Cardiac fibroblast (primary cell): Measurements from ENCODE around the gene TCL1A.

Experiments used
- DNase-seq, 2 donors: peaks; one replicate each; pipeline versions ENCODE4 v3.0.0 to v3.0.0-alpha.2; 2010; ENCODE audit warnings: low read depth in 2 of 2
- H3K4me3 ChIP-seq, 2 donors: replicated peaks in 1 of 2; 1 replicate in 1 of 2; 2 replicates in 1 of 2; pipeline ENCODE4 v1.5.1; 2011; ENCODE audit warnings: low read depth in 2 of 2, low read length in 2 of 2, mild to moderate bottlenecking in 2 of 2, moderate library complexity in 1 of 2
- TF ChIP-seq, protein P1 (sequence below): IDR thresholded peaks from one replicate; pipeline ENCODE4 v1.5.1; 2011; ENCODE audit warnings: low read depth, mild to moderate bottlenecking, low read length, inconsistent platforms

The TCL1A gene

DNA sequence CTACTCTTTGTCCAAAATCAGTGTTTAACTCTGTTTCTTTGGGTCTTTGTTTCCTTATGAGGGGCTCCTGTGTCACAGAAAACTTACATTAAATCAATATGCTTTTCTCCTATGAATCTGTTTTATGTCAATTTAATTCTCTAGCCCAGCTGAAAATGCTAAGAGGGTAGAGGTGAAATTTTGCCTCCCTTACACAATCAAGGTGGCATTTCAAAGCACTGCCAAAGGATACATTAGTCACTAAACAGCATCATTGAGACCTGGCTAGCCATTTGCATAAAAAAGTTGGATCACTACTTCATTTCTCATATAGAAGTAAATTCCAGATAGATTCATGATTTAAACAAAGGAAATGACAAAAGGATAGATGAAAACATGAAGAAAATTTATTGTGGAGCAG is 15.6 kb downstream of the TCL1A start:
- TF ChIP-seq, protein P1, sequence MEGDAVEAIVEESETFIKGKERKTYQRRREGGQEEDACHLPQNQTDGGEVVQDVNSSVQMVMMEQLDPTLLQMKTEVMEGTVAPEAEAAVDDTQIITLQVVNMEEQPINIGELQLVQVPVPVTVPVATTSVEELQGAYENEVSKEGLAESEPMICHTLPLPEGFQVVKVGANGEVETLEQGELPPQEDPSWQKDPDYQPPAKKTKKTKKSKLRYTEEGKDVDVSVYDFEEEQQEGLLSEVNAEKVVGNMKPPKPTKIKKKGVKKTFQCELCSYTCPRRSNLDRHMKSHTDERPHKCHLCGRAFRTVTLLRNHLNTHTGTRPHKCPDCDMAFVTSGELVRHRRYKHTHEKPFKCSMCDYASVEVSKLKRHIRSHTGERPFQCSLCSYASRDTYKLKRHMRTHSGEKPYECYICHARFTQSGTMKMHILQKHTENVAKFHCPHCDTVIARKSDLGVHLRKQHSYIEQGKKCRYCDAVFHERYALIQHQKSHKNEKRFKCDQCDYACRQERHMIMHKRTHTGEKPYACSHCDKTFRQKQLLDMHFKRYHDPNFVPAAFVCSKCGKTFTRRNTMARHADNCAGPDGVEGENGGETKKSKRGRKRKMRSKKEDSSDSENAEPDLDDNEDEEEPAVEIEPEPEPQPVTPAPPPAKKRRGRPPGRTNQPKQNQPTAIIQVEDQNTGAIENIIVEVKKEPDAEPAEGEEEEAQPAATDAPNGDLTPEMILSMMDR = no peak
- H3K4me3 ChIP-seq = no peak overlapping the region
- no peak for DNase-seq

DNA sequence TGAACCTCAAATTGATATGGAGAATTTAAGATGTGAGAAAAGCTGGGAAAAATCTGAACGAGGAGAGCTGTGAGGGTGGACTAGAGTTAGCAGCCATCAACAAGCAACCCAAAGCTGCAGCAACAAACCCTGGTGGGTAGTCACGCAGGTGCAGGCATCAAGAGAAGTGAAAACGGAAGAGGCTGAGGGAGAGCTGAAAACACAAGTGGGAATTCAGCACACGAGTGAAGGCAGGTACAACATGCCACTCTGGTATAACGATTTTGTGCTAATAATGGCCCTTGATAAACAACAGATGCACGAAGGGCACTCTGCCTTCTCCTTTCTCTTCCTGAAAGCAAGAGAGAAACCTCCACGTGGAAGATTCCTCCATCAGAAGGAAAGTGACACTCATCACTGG is 16.2 kb downstream of the TCL1A start:
- TF ChIP-seq, protein P1 = no peak
- no peak overlapping the region for H3K4me3 ChIP-seq
- DNase-seq = no peak

DNA sequence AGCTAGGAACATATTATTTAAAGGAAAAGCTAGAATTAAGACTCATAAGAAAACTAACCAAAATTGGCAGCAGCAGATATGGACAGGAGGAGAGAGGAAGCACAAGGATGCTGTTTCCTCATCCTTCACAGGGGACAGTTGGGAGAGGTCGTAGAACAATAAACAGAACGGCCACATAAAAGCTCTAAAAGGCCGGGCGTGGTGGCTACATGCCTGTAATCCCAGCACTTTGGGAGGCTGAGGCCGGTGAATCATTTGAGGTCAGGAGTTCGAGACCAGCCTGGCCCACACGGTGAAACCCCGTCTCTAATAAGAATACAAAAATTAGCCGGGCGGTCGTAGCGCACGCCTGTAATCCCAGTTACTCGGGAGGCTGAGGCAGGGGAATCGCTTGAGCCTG is 17.2 kb downstream of the TCL1A start:
- DNase-seq = no peak
- H3K4me3 ChIP-seq = no peak overlapping the region
- TF ChIP-seq, protein P1 = no peak

DNA sequence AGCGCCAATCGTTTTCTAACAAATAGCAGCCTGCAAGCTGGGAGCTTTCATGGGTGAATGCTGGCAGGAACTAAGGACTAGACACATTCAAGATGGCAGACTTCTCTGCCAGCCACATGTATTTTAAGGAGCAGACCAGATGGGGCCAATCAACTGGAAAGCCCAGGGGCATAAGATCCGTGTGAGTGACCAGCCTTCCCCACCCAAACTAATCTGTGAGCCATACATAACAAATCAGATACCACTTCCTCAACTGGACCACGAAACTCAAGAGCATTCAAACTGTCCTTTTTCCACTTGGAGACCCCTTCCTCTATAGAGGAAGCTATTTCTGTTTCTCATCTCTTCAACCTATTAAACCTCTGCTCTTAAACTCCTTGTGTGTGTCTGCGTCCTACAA is 18.0 kb downstream of the TCL1A start:
- no peak overlapping the region for H3K4me3 ChIP-seq
- no peak for DNase-seq
- TF ChIP-seq, protein P1 = no peak

DNA sequence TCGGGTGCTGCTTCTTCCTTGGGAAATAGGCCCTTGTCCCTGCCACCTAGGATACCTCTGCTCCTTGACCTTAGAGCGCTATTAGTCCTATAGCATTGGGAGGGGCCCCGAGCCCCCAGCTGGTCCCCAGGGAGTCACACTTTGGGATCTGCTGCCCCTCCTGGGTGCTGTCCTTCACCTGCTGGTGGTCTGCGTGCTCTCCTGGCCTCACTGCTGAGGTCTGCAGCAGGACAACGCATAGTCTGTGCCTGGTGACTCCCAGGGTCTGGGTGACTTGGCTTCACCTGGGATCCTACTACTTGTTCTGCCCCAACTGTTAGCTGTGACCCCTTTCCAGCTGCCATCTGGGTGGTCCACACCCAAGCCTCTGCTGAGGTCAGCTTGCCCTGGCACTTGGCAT is 18.9 kb downstream of the TCL1A start:
- H3K4me3 ChIP-seq = no peak overlapping the region
- no peak for DNase-seq
- TF ChIP-seq, protein P1 = no peak

DNA sequence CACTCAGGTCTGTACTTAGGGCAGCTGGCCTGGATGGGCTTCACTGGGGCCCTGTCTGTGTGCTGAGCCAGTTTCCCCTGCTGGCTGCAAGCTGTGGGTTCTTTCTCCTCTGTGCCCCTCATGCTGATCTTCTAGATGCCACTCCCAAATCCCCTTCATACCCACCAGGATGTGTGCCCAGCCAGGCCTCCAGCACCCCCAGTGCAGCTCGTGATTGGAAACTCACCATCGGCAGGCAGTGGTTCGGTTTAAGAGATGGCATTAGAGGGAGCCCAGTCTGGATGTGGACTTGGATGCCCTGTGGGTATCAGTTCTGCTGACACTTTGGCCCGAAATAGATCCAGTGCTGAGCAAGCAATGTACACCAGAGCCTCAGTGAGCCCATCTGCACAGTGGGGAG is 21.8 kb downstream of the TCL1A start:
- no peak overlapping the region for H3K4me3 ChIP-seq
- no peak for DNase-seq
- TF ChIP-seq, protein P1 = no peak

DNA sequence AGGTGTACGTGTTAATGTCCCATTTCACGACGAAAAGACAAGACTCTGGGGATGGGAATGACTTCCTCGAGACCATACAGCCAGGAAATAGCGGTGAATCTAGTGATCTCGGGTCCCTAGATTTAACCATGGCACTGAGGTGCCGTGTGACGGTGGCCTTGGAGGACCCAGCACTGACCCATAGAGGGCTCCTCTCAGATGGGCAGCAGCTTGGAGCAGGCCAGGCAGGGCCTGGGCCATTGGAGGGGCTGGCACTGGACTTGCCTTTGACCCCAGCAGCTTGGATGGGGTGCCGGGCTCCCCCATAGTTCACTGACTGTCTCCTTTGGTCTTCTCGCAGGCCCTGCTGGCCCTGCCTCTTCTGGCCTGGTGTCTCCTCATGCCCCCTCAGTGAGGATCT is 22.3 kb downstream of the TCL1A start:
- DNase-seq = no peak
- H3K4me3 ChIP-seq = no peak overlapping the region
- TF ChIP-seq, protein P1 = no peak
